ENCODE data around the gene PPM1F. TPM values are rescaled to one million over a fixed set of nuclear protein-coding genes. Genes with fewer than 3 reads are reported as not detected.

Gene PPM1F
- total and polyA plus RNA-seq, 10 donors: 13.6 to 103 (median 76.4) TPM

- Histone ChIP-seq H3K27ac (no peak overlapping the region), H3K9me3 (no peaks in the 10 kb centered on the region), H3K36me3 (no peaks in the 10 kb centered on the region), H3K4me3 (no peak overlapping the region), H3K4me1 (no peaks in the 10 kb centered on the region), H3K27me3 (replicated peaks in 1 of 7) (no peaks in the 10 kb centered on the region)
- intact Hi-C loops (cut with DNase I; ENCODE audit: low total_unique reads): no loop called here
- TF ChIP-seq POLR2AphosphoS5 (IDR thresholded peaks at IDR 0.05) (no peak), CTCF (IDR thresholded peaks at IDR 0.05 in 8 of 11, conservative IDR thresholded peaks at IDR 0.05 in 3 of 11) (no peak), POLR2A (IDR thresholded peaks at IDR 0.05) (no peak)
- DNase-seq: no peak
- WGBS, 5 donors: 88 to 98% (median 92%) methylated on average over 5 of the region's 5 CpGs
Measured at GRCh38 chr22:21991774-21992173, 39.1 kb upstream of the PPM1F start.

GRCh38 chr22:21991304-21991596, 38.6 kb upstream of the PPM1F start:
- no peaks in the 10 kb centered on the region for H3K27me3 ChIP-seq (replicated peaks in 1 of 7)
- H3K4me1 ChIP-seq: no peaks in the 10 kb centered on the region
- TF ChIP-seq CTCF (IDR thresholded peaks at IDR 0.05 in 8 of 11, conservative IDR thresholded peaks at IDR 0.05 in 3 of 11) (no peak), POLR2A (IDR thresholded peaks at IDR 0.05) (no peak), POLR2AphosphoS5 (IDR thresholded peaks at IDR 0.05) (no peak)
- H3K9me3 ChIP-seq: no peaks in the 10 kb centered on the region
- no peak overlapping the region for H3K4me3 ChIP-seq
- no peak overlapping the region for H3K27ac ChIP-seq
- no peaks in the 10 kb centered on the region for H3K36me3 ChIP-seq
- 88 to 93% (median 90%) methylated on average over 6 of the region's 6 CpGs for WGBS, 5 donors
- intact Hi-C loops (cut with DNase I; ENCODE audit: low total_unique reads): no loop called here
- no peak for DNase-seq

- DNase-seq: no peak
- H3K4me1 ChIP-seq: no peaks in the 10 kb centered on the region
- no peaks in the 10 kb centered on the region for H3K36me3 ChIP-seq
- no peaks in the 10 kb centered on the region for H3K27me3 ChIP-seq (replicated peaks in 1 of 7)
- TF ChIP-seq CTCF (IDR thresholded peaks at IDR 0.05 in 8 of 11, conservative IDR thresholded peaks at IDR 0.05 in 3 of 11) (no peak), POLR2AphosphoS5 (IDR thresholded peaks at IDR 0.05) (no peak), POLR2A (IDR thresholded peaks at IDR 0.05) (no peak)
- no peak overlapping the region for H3K27ac ChIP-seq
- no peak overlapping the region for H3K4me3 ChIP-seq
- no peaks in the 10 kb centered on the region for H3K9me3 ChIP-seq
- WGBS, 5 donors: 85 to 91% (median 88%) methylated on average over 15 to 16 of the region's 16 CpGs
- intact Hi-C loops (cut with DNase I; ENCODE audit: low total_unique reads): no loop called here
Measured at GRCh38 chr22:21990445-21991303, 38.0 kb upstream of the PPM1F start.

GRCh38 chr22:21989049-21989448, 36.4 kb upstream of the PPM1F start:
- no peak for TF ChIP-seq POLR2A (IDR thresholded peaks at IDR 0.05)
- no peak for TF ChIP-seq POLR2AphosphoS5 (IDR thresholded peaks at IDR 0.05)
- no peak for TF ChIP-seq CTCF (IDR thresholded peaks at IDR 0.05 in 8 of 11, conservative IDR thresholded peaks at IDR 0.05 in 3 of 11)
- Histone ChIP-seq H3K4me3 (no peak overlapping the region), H3K36me3 (no peaks in the 10 kb centered on the region), H3K27me3 (replicated peaks in 1 of 7) (no peaks in the 10 kb centered on the region), H3K4me1 (no peaks in the 10 kb centered on the region), H3K27ac (no peak overlapping the region), H3K9me3 (no peaks in the 10 kb centered on the region)
- intact Hi-C loops (cut with DNase I; ENCODE audit: low total_unique reads): no loop called here
- 76 to 88% (median 86%) methylated on average over 6 of the region's 6 CpGs for WGBS, 5 donors
- no peak for DNase-seq
